Measurements from ENCODE around the gene YIPF7. TPM values are rescaled to one million over a fixed set of nuclear protein-coding genes. Genes with fewer than 3 reads are reported as not detected.

Gene YIPF7
- total RNA-seq, 1 experiment from 2014 or later: not detected

- H3K27me3 ChIP-seq (ENCODE audit: control insufficient read depth, insufficient read depth, low read length): no peaks in the 10 kb centered on the region
- DNase-seq (ENCODE audit: low read depth, low spot score) (no peak), ATAC-seq (no peak)
- ChIA-PET CTCF (no interaction called here), POLR2A (no interaction called here)
- H3K36me3 ChIP-seq (ENCODE audit: control insufficient read depth, insufficient read depth, low read length): no peaks in the 10 kb centered on the region
- H3K27ac ChIP-seq (ENCODE audit: low read length): no peak overlapping the region
- no peaks in the 10 kb centered on the region for H3K9me3 ChIP-seq (ENCODE audit: control insufficient read depth, insufficient read depth, low read depth, low read length)
- no peak overlapping the region for H3K4me3 ChIP-seq (ENCODE audit: low read depth in 2 of 2, low read length in 2 of 2)
- TF ChIP-seq, protein P1, sequence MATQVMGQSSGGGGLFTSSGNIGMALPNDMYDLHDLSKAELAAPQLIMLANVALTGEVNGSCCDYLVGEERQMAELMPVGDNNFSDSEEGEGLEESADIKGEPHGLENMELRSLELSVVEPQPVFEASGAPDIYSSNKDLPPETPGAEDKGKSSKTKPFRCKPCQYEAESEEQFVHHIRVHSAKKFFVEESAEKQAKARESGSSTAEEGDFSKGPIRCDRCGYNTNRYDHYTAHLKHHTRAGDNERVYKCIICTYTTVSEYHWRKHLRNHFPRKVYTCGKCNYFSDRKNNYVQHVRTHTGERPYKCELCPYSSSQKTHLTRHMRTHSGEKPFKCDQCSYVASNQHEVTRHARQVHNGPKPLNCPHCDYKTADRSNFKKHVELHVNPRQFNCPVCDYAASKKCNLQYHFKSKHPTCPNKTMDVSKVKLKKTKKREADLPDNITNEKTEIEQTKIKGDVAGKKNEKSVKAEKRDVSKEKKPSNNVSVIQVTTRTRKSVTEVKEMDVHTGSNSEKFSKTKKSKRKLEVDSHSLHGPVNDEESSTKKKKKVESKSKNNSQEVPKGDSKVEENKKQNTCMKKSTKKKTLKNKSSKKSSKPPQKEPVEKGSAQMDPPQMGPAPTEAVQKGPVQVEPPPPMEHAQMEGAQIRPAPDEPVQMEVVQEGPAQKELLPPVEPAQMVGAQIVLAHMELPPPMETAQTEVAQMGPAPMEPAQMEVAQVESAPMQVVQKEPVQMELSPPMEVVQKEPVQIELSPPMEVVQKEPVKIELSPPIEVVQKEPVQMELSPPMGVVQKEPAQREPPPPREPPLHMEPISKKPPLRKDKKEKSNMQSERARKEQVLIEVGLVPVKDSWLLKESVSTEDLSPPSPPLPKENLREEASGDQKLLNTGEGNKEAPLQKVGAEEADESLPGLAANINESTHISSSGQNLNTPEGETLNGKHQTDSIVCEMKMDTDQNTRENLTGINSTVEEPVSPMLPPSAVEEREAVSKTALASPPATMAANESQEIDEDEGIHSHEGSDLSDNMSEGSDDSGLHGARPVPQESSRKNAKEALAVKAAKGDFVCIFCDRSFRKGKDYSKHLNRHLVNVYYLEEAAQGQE (IDR thresholded peaks at IDR 0.05; ENCODE audit: insufficient read depth in 1 of 2, low read depth in 2 of 2, low read length in 1 of 2): no peak
- TF ChIP-seq POLR2AphosphoS5 (IDR thresholded peaks at IDR 0.05; ENCODE audit: low read depth, low read length) (no peak), TCF7L2 (IDR thresholded peaks at IDR 0.05; ENCODE audit: low read depth, low read length) (no peak), CTCF (IDR thresholded peaks at IDR 0.05) (no peak), SIN3A (IDR thresholded peaks at IDR 0.05; ENCODE audit: borderline replicate concordance, insufficient read depth, low read depth, low read length) (no peak)
- no peaks in the 10 kb centered on the region for H3K4me1 ChIP-seq (ENCODE audit: control insufficient read depth, insufficient read depth, low read length)
- in situ Hi-C loops (cut with HindIII; ENCODE audit: low pct_unique_long_range_greater_than_20kb, low sequenced_read_pairs): no loop called here
- intact Hi-C loops (cut with micrococcal nuclease; ENCODE audit: unreplicated experiment): no loop called here
- BruUV-seq (replicated peaks): no TSS peak
These were observed 11.2 kb upstream of the YIPF7 start for GRCh38 chr4:44662623-44663005.

DNA sequence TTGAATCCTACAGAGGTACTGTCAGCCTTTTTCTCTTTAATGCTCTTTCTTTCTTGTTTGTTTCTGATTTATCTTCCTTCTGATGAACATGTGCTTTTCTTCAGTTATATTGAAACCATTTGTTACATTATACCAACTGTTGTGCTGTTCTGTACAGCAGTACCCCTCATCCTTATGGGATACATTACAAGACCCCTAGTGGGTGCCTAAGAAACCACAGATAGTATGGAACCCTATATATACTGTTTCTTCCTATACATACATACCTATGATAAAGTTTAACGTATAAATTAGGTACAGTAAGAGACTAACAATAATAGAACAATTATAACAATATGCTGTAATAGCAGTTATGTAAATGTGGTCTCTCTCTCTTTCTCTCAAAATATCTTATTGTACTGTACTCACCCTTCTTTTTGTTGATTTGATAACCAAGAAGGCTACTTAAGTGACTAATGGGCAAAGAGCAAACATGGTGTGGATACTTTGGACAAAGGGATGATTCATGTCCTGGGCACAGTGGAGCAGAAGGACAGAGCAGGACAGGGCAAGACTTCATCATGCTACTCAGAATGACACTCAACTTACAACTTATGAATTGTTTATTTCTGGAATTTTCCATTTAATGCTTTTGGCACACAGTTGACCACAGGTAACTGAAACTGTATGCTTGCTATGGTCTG lies 10.7 kb upstream of the YIPF7 start:
- ChIA-PET POLR2A (no interaction called here), CTCF (no interaction called here)
- TF ChIP-seq TCF7L2 (IDR thresholded peaks at IDR 0.05; ENCODE audit: low read depth, low read length) (no peak), SIN3A (IDR thresholded peaks at IDR 0.05; ENCODE audit: borderline replicate concordance, insufficient read depth, low read depth, low read length) (no peak), POLR2AphosphoS5 (IDR thresholded peaks at IDR 0.05; ENCODE audit: low read depth, low read length) (no peak), CTCF (IDR thresholded peaks at IDR 0.05) (no peak)
- TF ChIP-seq, protein P1 (IDR thresholded peaks at IDR 0.05; ENCODE audit: insufficient read depth in 1 of 2, low read depth in 2 of 2, low read length in 1 of 2): no peak
- no TSS peak for BruUV-seq (replicated peaks)
- intact Hi-C loops (cut with micrococcal nuclease; ENCODE audit: unreplicated experiment): no loop called here
- no peaks in the 10 kb centered on the region for H3K27me3 ChIP-seq (ENCODE audit: control insufficient read depth, insufficient read depth, low read length)
- DNase-seq (ENCODE audit: low read depth, low spot score) (no peak), ATAC-seq (no peak)
- no peak overlapping the region for H3K27ac ChIP-seq (ENCODE audit: low read length)
- in situ Hi-C loops (cut with HindIII; ENCODE audit: low pct_unique_long_range_greater_than_20kb, low sequenced_read_pairs): no loop called here
- H3K4me3 ChIP-seq (ENCODE audit: low read depth in 2 of 2, low read length in 2 of 2): no peak overlapping the region
- no peaks in the 10 kb centered on the region for H3K36me3 ChIP-seq (ENCODE audit: control insufficient read depth, insufficient read depth, low read length)
- H3K9me3 ChIP-seq (ENCODE audit: control insufficient read depth, insufficient read depth, low read depth, low read length): no peaks in the 10 kb centered on the region
- H3K4me1 ChIP-seq (ENCODE audit: control insufficient read depth, insufficient read depth, low read length): no peaks in the 10 kb centered on the region
